Neural progenitor cell (in vitro differentiated cells): ENCODE data around the gene MAP3K6. TPM values are rescaled to one million over a fixed set of nuclear protein-coding genes. Genes with fewer than 3 reads are reported as not detected.
A peak's percentile ranks its signal among the peaks of the same experiment; 100 is the strongest.

Source experiments
- DNase-seq: peaks from one replicate; pipeline ENCODE4 v3.0.0-alpha.2; 2016; ENCODE audit warnings: low spot score
- H2AFZ ChIP-seq: fragments of 200-600 bp; sonication (generic); replicated peaks from 2 replicates; pipeline ENCODE4 v1.6.1; 2016; ENCODE audit warnings: antibody characterized with exemption
- H3F3A ChIP-seq: fragments of 200-600 bp; sonication (generic); 2 replicates; pipeline ENCODE4 v1.6.1; 2016; ENCODE audit warnings: antibody characterized with exemption, low read depth
- H3K27ac ChIP-seq: fragments of 200-600 bp; sonication (generic); 2 replicates; pipeline ENCODE4 v1.5.1; 2016; ENCODE audit warnings: mild to moderate bottlenecking
- H3K27me3 ChIP-seq: fragments of 200-600 bp; sonication (generic); 2 replicates; pipeline ENCODE4 v1.6.1; 2016; ENCODE audit warnings: mild to moderate bottlenecking, moderate library complexity
- H3K36me3 ChIP-seq: fragments of 200-600 bp; sonication (generic); 2 replicates; pipeline ENCODE4 v1.5.1; 2016
- H3K4me1 ChIP-seq: fragments of 200-600 bp; sonication (generic); 2 replicates; pipeline ENCODE4 v1.6.1; 2016; ENCODE audit warnings: mixed run types
- H3K4me2 ChIP-seq: fragments of 200-600 bp; sonication (generic); 2 replicates; pipeline ENCODE4 v1.6.1; 2016
- H3K4me3 ChIP-seq: fragments of 200-600 bp; sonication (generic); 2 replicates; pipeline ENCODE4 v1.5.1; 2016
- H3K79me2 ChIP-seq: fragments of 200-600 bp; sonication (generic); 2 replicates; pipeline ENCODE4 v1.6.1; 2016; ENCODE audit warnings: low read depth
- H3K9ac ChIP-seq: fragments of 200-600 bp; sonication (generic); 2 replicates; pipeline ENCODE4 v1.6.1; 2016
- H3K9me3 ChIP-seq: fragments of 200-600 bp; sonication (generic); 2 replicates; pipeline ENCODE4 v1.5.1; 2016; ENCODE audit warnings: low read depth
- H4K20me1 ChIP-seq: fragments of 200-600 bp; sonication (generic); 2 replicates; pipeline ENCODE4 v1.6.1; 2016; ENCODE audit warnings: low read depth
- H3K27ac Mint-ChIP-seq: 3 replicates; pipeline ENCODE4 v1.8.0; 2021; ENCODE audit warnings: mixed read lengths
- H3K27me3 Mint-ChIP-seq: 2 replicates; pipeline ENCODE4 v1.8.0; 2022; ENCODE audit warnings: low read depth, mild to moderate bottlenecking, inconsistent platforms, moderate library complexity, mixed read lengths; ENCODE audit not compliant: insufficient read depth
- H3K36me3 Mint-ChIP-seq: 3 replicates; pipeline ENCODE4 v1.8.0; 2021; ENCODE audit warnings: mixed read lengths
- H3K4me1 Mint-ChIP-seq: 3 replicates; pipeline ENCODE4 v1.8.0; 2021; ENCODE audit warnings: mixed read lengths
- H3K4me3 Mint-ChIP-seq: 3 replicates; pipeline ENCODE4 v1.8.0; 2021; ENCODE audit warnings: mild to moderate bottlenecking, moderate library complexity, mixed read lengths
- H3K9me3 Mint-ChIP-seq: 3 replicates; pipeline ENCODE4 v1.8.0; 2020; ENCODE audit warnings: mixed read lengths
- CTCF ChIP-seq: fragments of 200-600 bp; sonication (generic); IDR thresholded peaks from 2 replicates; pipeline ENCODE4 v1.5.1; 2017; ENCODE audit warnings: antibody characterized with exemption, mild to moderate bottlenecking
- EZH2 ChIP-seq: fragments of 200-600 bp; sonication (generic); IDR thresholded peaks from 2 replicates; pipeline ENCODE4 v1.6.1; 2017; ENCODE audit warnings: antibody characterized with exemption, mild to moderate bottlenecking, moderate library complexity
- EZH2phosphoT487 ChIP-seq: fragments of 200-600 bp; sonication (generic); IDR thresholded peaks from 2 replicates; pipeline ENCODE4 v1.6.1; 2017; ENCODE audit warnings: antibody characterized with exemption
- total RNA-seq: library from RNA; depleted of rRNA; stranded (reverse); fragments of >200 nt; gene quantifications from 2 replicates; pipeline ENCODE4 v1.2.3, GENCODE V29; 2015; ENCODE audit warnings: low replicate concordance

Gene MAP3K6
- total RNA-seq, 1 donor from 2014 or later, result 1.9 TPM

GRCh38 chr1:27374362-27375086 is 7.8 kb upstream of the MAP3K6 start, which contains the start of gene FCN3:
Gene FCN3, minus strand, starts transcription at chr1:27374824. Its CDS starts 6 bp downstream, at chr1:27374818.
- peaks cover 2% of the 10 kb centered on the region for H3K4me1 Mint-ChIP-seq
- TF ChIP-seq CTCF, result no peak
- no peak for TF ChIP-seq EZH2phosphoT487
- TF ChIP-seq EZH2, result no peak
- H3K4me3 ChIP-seq, result no peak within 1 kb of the TSS

GRCh38 chr1:27372808-27373690 is 6.3 kb upstream of the MAP3K6 start:
- Histone ChIP-seq H3K4me3 (no peak overlapping the region), H4K20me1 (no peaks in the 10 kb centered on the region), H3K79me2 (no peaks in the 10 kb centered on the region), H3K27me3 (no peaks in the 10 kb centered on the region), H3F3A (peaks cover 1% of the 10 kb centered on the region), H3K4me1 (no peaks in the 10 kb centered on the region), H3K27ac (no peak overlapping the region), H3K9ac (no peak overlapping the region), H3K9me3 (no peaks in the 10 kb centered on the region), H3K4me2 (no peak overlapping the region), H3K36me3 (no peaks in the 10 kb centered on the region), H2AFZ (no peak overlapping the region)
- Mint-ChIP-seq H3K27me3 (peaks cover 11% of the 10 kb centered on the region), H3K9me3 (no peaks in the 10 kb centered on the region), H3K4me1 (peaks cover 10% of the 10 kb centered on the region), H3K27ac (no peak overlapping the region), H3K4me3 (no peak overlapping the region), H3K36me3 (no peaks in the 10 kb centered on the region)
- TF ChIP-seq CTCF (peak; percentile 52), EZH2phosphoT487 (no peak), EZH2 (no peak)
- peak; percentile 50 for DNase-seq

More at GRCh38 chr1:27374362-27375086, 7.8 kb upstream of the MAP3K6 start, which contains the start of gene FCN3:
- DNase-seq, result no peak
- Histone ChIP-seq H4K20me1 (no peaks in the 10 kb centered on the region), H3F3A (no peaks in the 10 kb centered on the region), H3K27me3 (no peaks in the 10 kb centered on the region), H2AFZ (no peak within 1 kb of the TSS), H3K9me3 (no peaks in the 10 kb centered on the region), H3K4me2 (no peak within 1 kb of the TSS), H3K27ac (no peak within 1 kb of the TSS), H3K36me3 (no peaks in the 10 kb centered on the region), H3K4me1 (no peaks in the 10 kb centered on the region), H3K79me2 (no peaks in the 10 kb centered on the region), H3K9ac (no peak within 1 kb of the TSS)
- H3K36me3 Mint-ChIP-seq, result no peaks in the 10 kb centered on the region
- H3K4me3 Mint-ChIP-seq, result no peak within 1 kb of the TSS
- H3K9me3 Mint-ChIP-seq, result no peaks in the 10 kb centered on the region
- peaks cover 8% of the 10 kb centered on the region for H3K27me3 Mint-ChIP-seq
- H3K27ac Mint-ChIP-seq, result peak within 1 kb of the TSS; percentile 57

- DNase-seq, result no peak
- peaks cover 11% of the 10 kb centered on the region for H3K27me3 Mint-ChIP-seq
- Histone ChIP-seq H4K20me1 (no peaks in the 10 kb centered on the region), H3F3A (peaks cover 10% of the 10 kb centered on the region), H3K4me2 (no peak overlapping the region), H3K27me3 (no peaks in the 10 kb centered on the region), H3K36me3 (no peaks in the 10 kb centered on the region), H3K9me3 (no peaks in the 10 kb centered on the region), H3K27ac (no peak overlapping the region), H3K9ac (no peak overlapping the region), H3K4me1 (peaks cover 5% of the 10 kb centered on the region), H3K4me3 (no peak overlapping the region), H3K79me2 (no peaks in the 10 kb centered on the region), H2AFZ (no peak overlapping the region)
- peaks cover 15% of the 10 kb centered on the region for H3K4me1 Mint-ChIP-seq
- TF ChIP-seq CTCF (no peak), EZH2phosphoT487 (no peak), EZH2 (no peak)
- no peaks in the 10 kb centered on the region for H3K36me3 Mint-ChIP-seq
- no peaks in the 10 kb centered on the region for H3K9me3 Mint-ChIP-seq
- no peak overlapping the region for H3K4me3 Mint-ChIP-seq
- peak overlapping the region; percentile 86 for H3K27ac Mint-ChIP-seq
These were observed 5.5 kb upstream of the MAP3K6 start for GRCh38 chr1:27372022-27372807.
